Stimulated activated CD4-positive, alpha-beta T cell treated with anti-CD3 and anti-CD28 coated beads, Interleukin-4, amount 100 ng/mL, for 4 hours (primary cell): ENCODE measurements around the gene SHOC2.
"Not testable (repeated sequence)": the region's sequence is repeated elsewhere in the genome, so short reads cannot be mapped to it uniquely, and the experiment has no call there.

Source experiments
- DNase-seq, 2 experiments: peaks; one replicate each; pipeline ENCODE4 v3.0.0-alpha.2; 2020

SHOC2 gene

DNA sequence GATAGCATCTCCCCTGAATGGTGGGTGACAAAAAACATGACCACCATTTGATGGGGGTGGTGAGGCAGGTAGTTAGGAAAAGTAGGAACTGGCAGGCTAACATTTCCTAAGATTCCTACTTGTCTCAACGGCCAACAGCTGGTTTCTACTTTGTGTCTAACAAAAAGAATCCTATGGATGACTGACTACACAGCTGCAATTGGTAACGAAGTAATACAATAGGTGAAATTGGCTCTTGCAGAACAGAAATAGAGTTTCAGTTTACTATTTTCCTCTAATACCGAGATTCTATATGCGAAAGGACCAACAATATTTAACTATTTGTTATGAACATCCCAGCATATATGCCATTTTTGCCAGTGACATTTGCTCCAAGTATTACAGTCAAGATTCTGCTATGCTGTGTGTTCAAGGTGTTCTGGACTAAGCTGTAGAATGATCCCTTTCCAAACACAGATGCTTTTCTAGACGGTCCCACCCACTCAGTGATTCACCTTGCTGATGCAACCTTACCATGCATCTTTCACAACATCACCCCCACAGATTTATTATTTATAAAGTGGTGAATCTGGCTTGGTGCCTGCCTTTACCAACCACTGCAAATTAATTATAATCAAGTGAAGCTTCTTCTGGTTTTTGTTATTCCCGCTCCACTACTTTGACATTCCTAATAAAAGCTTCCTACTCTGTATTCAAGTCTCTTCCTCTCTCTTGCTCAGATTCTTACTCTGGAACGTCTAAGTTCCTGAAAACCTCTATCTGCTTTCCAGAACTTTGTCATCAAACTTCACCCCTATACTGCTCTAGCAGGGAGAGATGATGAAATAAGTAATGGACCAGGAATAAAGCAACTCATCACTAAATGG lies 17.2 kb upstream of the SHOC2 start:
- peak in 1 of 2 experiments; percentile 53 for DNase-seq

DNA sequence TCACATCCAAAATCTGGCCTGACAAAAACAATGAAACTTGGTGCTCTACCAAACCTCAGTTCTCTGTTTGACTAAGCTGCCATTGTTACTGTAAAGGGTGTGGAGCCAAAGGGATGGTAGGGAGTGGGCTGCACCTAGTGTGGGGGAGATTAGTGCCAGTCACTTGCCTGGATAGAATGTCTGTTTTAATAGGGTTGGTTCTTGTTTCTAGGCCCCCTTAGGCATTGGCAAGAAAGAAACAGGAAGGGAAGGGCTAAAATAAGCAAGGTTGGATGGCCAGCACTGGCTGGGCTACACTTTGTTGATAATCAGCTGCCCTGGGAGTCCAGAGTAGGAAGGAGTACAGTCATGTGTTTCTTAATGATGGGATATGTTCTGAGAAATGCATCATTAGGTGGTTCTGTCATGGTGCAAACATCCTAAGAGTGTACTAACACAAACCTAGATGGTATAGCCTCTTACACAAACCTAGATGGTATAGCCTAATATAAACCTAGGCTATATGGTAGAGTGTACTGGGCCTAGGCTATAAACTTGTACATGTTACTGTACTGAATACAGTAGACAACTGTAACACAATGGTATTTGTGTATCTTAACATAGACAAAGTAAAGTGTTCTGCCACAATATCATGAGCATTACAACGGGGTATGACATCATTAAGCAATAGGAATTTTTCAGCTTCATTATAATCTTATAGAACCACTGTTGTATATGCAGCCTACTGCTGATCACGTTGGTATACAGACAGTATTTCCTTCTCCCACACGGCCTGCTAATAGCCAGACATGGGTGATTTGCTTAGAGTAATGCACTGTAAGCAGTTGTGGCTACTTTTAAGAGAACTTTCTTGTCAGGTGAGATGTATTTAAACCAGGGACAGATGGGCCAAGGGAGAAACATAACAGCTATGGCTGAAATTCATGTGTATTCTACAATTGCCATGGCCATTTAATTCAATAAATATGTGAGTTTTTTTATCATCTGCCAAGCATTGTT lies 15.8 kb upstream of the SHOC2 start:
- DNase-seq: no peak

DNA sequence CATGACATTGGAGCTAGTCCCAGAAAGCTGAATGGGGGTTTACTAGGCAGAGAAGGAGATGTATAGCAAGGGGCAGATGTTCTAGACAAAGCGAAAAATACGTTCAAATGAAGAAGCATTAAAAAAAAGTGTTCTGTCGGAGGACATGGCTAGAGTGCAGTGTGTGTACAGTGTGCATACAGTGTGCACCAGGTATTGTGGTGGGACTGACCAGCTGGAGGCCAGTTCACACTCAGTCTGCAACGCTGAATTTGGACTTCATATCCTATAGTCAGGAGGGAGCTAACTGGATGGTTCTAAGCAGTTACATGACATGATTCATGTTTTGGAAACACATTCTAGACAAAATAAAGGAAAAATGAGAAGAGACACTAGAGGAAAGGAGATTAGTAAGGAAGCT lies 9.3 kb upstream of the SHOC2 start:
- no peak for DNase-seq

- no peak for DNase-seq
These were observed 7.0 kb upstream of the SHOC2 start for GRCh38 chr10:110912374-110912773.

DNA sequence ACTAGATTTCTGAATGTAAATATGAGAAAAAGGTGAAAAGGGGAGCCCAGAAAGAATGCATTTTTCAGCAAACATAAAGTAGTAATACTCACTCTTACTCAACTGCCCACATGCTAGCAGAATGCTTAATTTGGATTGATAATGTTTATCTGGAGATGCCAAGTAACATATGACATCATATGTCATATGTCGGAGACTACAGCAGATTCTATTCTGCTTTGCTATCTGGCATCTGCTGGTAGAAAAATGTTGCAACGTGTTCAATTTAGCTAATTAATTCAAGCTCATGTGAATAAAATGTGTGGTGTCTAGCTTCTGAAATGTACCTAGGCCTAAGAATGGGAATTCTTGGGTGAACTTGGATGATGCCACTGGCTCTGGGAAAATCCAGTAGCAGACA lies 5.0 kb upstream of the SHOC2 start:
- DNase-seq: no peak

DNA sequence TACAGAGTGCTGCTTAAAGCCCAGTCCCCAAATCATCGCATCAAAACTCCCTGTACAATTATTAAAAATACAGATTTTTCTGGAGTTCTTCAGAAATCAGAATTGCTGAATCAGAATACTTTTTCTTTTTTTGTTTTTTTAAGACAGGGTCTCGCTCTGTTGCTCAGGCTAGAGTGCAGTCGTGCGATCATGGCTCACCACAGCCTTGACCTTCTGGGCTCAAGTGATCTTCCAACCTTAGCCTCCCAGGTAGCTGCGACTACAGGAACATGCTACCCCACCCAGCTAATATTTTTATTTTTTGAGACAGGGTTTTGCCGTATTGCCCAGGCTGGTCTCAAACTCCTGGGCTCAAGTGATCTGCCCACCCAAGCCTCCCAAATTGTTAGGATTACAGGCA lies 4.4 kb upstream of the SHOC2 start:
- DNase-seq: no peak

- DNase-seq: not testable (repeated sequence)
These were observed 3.8 kb upstream of the SHOC2 start for GRCh38 chr10:110915600-110915999.

GRCh38 chr10:110916554-110917346 lies 2.7 kb upstream of the SHOC2 start:
- no peak for DNase-seq

DNA sequence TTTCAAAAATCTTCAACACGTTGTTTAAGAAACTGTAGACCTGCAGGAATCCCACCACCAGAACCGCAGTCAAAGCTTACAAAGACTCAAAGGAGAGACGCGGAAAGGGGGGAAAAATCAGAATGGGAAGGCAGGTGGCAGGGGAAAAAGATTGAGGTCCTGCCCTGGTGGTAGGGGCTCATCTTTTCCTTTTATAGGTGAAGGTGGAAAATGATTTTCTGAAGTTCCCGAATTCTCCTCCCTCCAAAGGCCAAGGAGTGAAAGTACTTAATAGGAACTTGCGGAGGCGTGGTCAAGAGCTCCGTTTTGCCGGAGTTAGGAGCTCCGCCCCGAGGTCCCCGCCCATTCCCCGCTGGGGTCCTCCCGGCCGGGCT lies 1.1 kb upstream of the SHOC2 start:
- peak; percentile 78 to 80 for DNase-seq

GRCh38 chr10:110918643-110919348 lies 608 bp upstream of the SHOC2 start, which contains the start of gene BBIP1:
Gene BBIP1, minus strand, starts transcription at chr10:110919180. Its CDS starts 1,023 bp downstream, at chr10:110918157.
- no peak for DNase-seq

GRCh38 chr10:110919971-110920881 lies 822 bp downstream of the SHOC2 start:
- peak in 1 of 2 experiments; percentile 10 for DNase-seq

DNA sequence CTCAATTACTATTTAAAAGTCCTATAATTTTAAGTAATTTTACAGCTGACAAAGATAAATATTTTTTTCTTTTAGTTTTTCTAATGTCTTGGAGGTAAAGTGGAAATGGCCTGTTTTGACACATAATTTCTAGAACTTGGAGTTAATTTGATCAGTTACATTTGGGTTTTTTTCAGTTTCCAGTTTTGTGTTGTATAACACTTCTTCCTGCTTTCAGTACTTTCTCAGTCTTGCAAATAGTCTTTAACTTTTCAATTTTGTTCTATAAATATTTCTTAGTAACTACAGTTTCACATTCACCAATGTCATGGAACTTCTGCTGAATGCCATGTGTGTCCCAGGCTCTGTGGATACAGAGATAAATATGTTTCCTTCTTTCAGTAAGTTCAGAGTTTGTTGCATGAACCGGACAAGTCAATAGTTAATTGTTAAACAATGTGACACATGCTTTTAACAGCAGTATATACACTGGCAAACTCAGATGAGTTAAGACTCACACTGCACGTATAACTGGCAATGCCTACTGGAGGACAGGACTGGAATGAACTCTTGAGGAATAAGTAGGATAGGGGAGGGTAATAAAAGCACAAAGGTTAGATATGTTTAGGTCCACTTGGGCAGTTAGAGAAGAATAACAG lies 4.6 kb downstream of the SHOC2 start:
- DNase-seq: no peak

- no peak for DNase-seq
These were observed 8.1 kb downstream of the SHOC2 start for GRCh38 chr10:110927461-110927860.

GRCh38 chr10:110931769-110932381 lies 12.5 kb downstream of the SHOC2 start:
- no peak for DNase-seq

DNA sequence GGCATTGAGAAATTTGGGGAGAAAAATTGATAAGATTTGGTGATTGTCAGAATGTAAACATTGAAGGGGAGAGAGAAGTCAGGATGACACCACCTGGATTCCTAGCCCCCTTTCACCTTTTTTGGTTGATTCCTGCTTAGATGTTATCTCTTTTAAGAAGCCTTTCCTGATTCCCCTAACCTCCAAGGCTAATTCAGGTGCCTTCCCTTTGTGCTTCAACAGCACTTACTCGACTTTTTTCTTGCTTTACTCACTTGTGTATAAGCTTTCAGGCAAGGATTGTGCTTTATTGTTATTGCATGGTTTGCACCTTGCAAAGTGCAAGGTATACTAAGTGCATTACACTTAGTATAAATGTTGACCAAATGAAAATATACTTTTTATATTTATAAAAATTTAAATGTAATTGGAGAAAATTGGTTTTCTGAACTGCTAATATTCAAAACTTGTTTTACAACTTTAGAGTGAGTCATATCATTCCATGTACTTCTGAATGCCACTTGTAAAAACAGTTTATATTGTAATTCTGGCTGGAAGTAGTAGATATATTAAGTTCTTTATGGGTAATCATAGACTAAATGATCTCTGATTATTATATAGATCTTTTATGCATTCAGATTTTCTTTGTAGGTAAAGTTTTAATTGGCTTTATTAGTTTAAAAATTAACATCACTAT lies 13.2 kb downstream of the SHOC2 start:
- no peak for DNase-seq

DNA sequence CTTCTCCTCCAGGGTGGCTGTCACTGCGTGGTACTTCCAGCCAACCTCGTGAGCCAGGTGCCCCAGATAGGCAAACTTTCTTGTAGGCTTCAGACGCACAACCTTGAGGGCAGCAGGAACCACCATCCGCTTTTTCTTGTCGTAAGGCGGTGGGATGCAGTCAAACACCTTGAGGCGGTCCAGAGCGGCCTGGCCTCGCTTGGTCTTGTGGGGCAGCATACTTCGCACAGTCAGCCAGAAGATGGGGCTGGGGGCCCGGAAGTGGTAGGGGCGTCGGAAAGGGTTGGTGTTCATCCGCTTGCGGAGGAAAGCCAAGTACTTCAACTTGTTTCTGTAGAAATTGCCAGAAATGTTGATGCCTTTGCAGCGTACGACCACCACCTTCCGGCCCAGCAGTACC lies 17.4 kb downstream of the SHOC2 start:
- no peak for DNase-seq

GRCh38 chr10:110939419-110939818 lies 20.0 kb downstream of the SHOC2 start:
- no peak for DNase-seq

DNA sequence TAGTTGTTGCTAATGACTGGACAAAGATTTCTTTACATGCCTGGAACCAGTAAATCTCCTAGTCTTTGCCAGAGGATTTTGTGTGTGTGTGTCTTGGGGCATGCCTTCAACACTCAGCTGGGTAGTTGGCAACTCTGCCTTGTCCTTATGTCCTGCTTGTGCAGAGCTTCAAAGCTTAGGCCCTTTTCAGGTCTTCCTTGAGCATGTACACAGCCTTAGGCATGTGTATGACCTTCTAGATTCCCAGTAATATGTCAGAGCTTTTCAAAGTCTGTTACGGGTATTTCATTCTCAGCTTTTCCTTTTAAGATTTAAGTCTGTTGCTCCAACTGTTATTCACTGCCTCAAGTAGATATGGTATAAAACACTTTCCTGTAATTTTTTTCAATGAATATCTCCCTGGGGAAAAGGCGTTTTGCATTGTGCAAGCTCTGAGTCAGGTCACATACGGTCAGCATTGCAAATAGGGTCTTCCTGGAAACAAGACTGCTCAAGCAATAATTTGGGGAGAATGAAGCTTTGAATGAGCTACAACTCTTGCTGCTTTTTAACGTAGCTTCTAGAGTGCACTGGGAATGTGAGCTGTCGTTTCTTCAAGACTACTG lies 25.5 kb downstream of the SHOC2 start:
- no peak for DNase-seq

DNA sequence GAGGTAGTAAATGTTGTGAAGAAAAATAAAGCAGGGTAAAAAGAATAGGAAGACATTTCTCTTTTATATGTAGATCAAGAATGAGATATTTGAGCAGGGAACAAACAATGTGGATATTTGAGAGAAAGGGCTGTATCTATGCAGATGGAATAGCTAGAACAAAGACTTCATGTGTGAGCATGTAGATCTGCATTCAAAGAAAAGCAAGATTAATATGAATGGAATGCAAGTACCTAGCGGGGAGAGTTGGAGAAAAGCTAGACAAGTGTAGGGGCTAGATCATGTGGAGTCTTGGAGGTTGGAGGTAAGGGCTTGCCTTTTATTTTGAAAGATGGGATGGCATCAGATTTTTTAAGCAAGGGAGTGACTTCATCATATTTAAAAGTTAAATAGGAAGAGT lies 27.1 kb downstream of the SHOC2 start:
- no peak for DNase-seq
